B cell (primary cell): ENCODE results near the gene TMOD1. TPM values are rescaled to one million over a fixed set of nuclear protein-coding genes. Genes with fewer than 3 reads are reported as not detected.
"Not testable (repeated sequence)": the region's sequence is repeated elsewhere in the genome, so short reads cannot be mapped to it uniquely, and the experiment has no call there.

Experiments used
- ATAC-seq: fragments of 200-7000 bp; cut with Tn5 transposase; one replicate; pipeline ENCODE4 v1.10.0; 2021; ENCODE audit warnings: low read depth, mild to moderate bottlenecking, moderate number of reproducible peaks, moderate library complexity
- CTCF ChIA-PET: fragments of 350-600 bp; sonication (Branson Sonifier 250); formaldehyde crosslinking; loops from one replicate; lab custom pipeline; 2021; ENCODE audit warnings: antibody characterized with exemption, inconsistent platforms; lab: Charles Lee
- POLR2A ChIA-PET: fragments of 350-600 bp; sonication (Branson Sonifier 250); formaldehyde crosslinking; loops from one replicate; lab custom pipeline; 2021; ENCODE audit warnings: antibody characterized with exemption; lab: Charles Lee
- DNase-seq: peaks from one replicate; pipeline ENCODE4 v3.0.0; 2013
- H2AFZ ChIP-seq: 2 replicates; pipeline ENCODE4 v1.6.1; 2012; ENCODE audit warnings: mild to moderate bottlenecking, low read depth, low read length; ENCODE audit not compliant: insufficient read depth, poor library complexity, severe bottlenecking
- H3K27ac ChIP-seq, 2 donors: 1 replicate in 1 of 2; 2 replicates in 1 of 2; pipeline ENCODE4 v1.5.1; 2012 to 2013; ENCODE audit warnings: low read length in 2 of 2, mild to moderate bottlenecking in 2 of 2, moderate library complexity in 1 of 2
- H3K27me3 ChIP-seq, 4 experiments: fragments of 200-600 bp in 1 of 4; sonication (generic) in 1 of 4; replicated peaks in 1 of 4; 1 replicate in 2 of 4; 2 replicates in 2 of 4; pipeline versions ENCODE4 v1.6.1 to v1.7.0; 2013 to 2016; ENCODE audit warnings: low read length in 3 of 4, mild to moderate bottlenecking in 2 of 4, mixed read lengths in 1 of 4, moderate library complexity in 1 of 4; ENCODE audit not compliant: insufficient read depth in 4 of 4, control insufficient read depth in 3 of 4; ENCODE audit errors: control extremely low read depth in 1 of 4
- H3K36me3 ChIP-seq, 2 experiments: replicated peaks in 1 of 2; 1 replicate in 1 of 2; 2 replicates in 1 of 2; pipeline versions ENCODE4 v1.6.1 to v1.7.1; 2013; ENCODE audit warnings: low read length in 1 of 2; ENCODE audit not compliant: insufficient read depth in 2 of 2, control insufficient read depth in 1 of 2; ENCODE audit errors: control extremely low read depth in 1 of 2, extremely low read depth in 1 of 2
- H3K4me1 ChIP-seq, 2 donors: fragments of 200-600 bp in 1 of 2; sonication (generic) in 1 of 2; 1 replicate in 1 of 2; 2 replicates in 1 of 2; pipeline versions ENCODE4 v1.5.1 to v1.6.1; 2013 to 2017; ENCODE audit warnings: low read length in 2 of 2; ENCODE audit not compliant: control insufficient read depth in 2 of 2, insufficient read depth in 2 of 2
- H3K4me2 ChIP-seq: replicated peaks from 2 replicates; pipeline ENCODE3; 2012; ENCODE audit warnings: mild to moderate bottlenecking, low read depth, low read length; ENCODE audit not compliant: poor library complexity, severe bottlenecking
- H3K4me3 ChIP-seq, 5 experiments: fragments of 200-600 bp in 1 of 5; sonication (generic) in 1 of 5; 1 replicate in 3 of 5; 2 replicates in 2 of 5; pipeline versions ENCODE4 v1.5.1 to v1.7.0; 2011 to 2016; ENCODE audit warnings: low read length in 4 of 5, mild to moderate bottlenecking in 4 of 5, low read depth in 2 of 5, control low read depth in 1 of 5, moderate library complexity in 1 of 5; ENCODE audit not compliant: insufficient read depth in 1 of 5; ENCODE audit errors: control extremely low read depth in 1 of 5, extremely low read depth in 1 of 5
- H3K79me2 ChIP-seq: fragments of 200-600 bp; sonication (generic); one replicate; pipeline ENCODE4 v1.6.0; 2016; ENCODE audit warnings: low read length; ENCODE audit not compliant: control insufficient read depth, insufficient read depth
- H3K9ac ChIP-seq: fragments of 200-600 bp; sonication (generic); 2 replicates; pipeline ENCODE4 v1.6.1; 2017; ENCODE audit warnings: mild to moderate bottlenecking, low read length, moderate library complexity
- H3K9me3 ChIP-seq, 3 donors: one replicate each; pipeline versions ENCODE4 v1.6.1 to v1.7.1; 2013; ENCODE audit warnings: low read length in 2 of 3; ENCODE audit not compliant: control insufficient read depth in 2 of 3, insufficient read depth in 1 of 3; ENCODE audit errors: control extremely low read depth in 1 of 3
- H4K20me1 ChIP-seq: 2 replicates; pipeline ENCODE4 v1.6.0; 2012; ENCODE audit warnings: mild to moderate bottlenecking, low read length; ENCODE audit not compliant: insufficient read depth, control insufficient read depth, poor library complexity, severe bottlenecking
- H3K27ac Mint-ChIP-seq: one replicate; pipeline ENCODE4 v1.8.0; 2021; ENCODE audit warnings: mixed read lengths
- H3K27me3 Mint-ChIP-seq: one replicate; pipeline ENCODE4 v1.8.0; 2021; ENCODE audit warnings: mixed read lengths
- H3K4me1 Mint-ChIP-seq: one replicate; pipeline ENCODE4 v1.8.0; 2021; ENCODE audit warnings: mixed read lengths
- H3K4me3 Mint-ChIP-seq: one replicate; pipeline ENCODE4 v1.8.0; 2021; ENCODE audit warnings: mixed read lengths
- H3K9me3 Mint-ChIP-seq: one replicate; pipeline ENCODE4 v1.8.0; 2022; ENCODE audit warnings: mixed read lengths; ENCODE audit not compliant: insufficient read depth
- WGBS: methylation state at CpG from one replicate; pipeline ENCODE4 v1.1.5; 2013; ENCODE audit warnings: missing lambda C conversion rate; ENCODE audit not compliant: insufficient coverage; 5-methylcytosine and 5-hydroxymethylcytosine counted together
- intact Hi-C: fragments of 100-400 bp; cut with micrococcal nuclease; formaldehyde crosslinking; loops from one replicate; pipeline ENCODE4 v1.10.0; 2022
- polyA plus RNA-seq: library from polyadenylated mRNA; depleted of rRNA; stranded (reverse); fragments of >200 nt; gene quantifications from 2 replicates; pipeline ENCODE4 v1.2.3, GENCODE V29; 2012
- total RNA-seq, 2 donors: library from RNA; stranded (reverse); fragments of 120-200 nt in 1 of 2; gene quantifications; 1 replicate in 1 of 2; 2 replicates in 1 of 2; pipeline versions ENCODE4 v1.2.3 to v1.2.4, GENCODE V29; 2013 to 2022

TMOD1 gene
- total and polyA plus RNA-seq, 2 donors (not counting 1 experiment from before 2014, with no cell fraction given), result 0.30 to 2.5 TPM

GRCh38 chr9:97497558-97498375, 3.7 kb upstream of the TMOD1 start:
- H3K27ac ChIP-seq, H3K9me3 Mint-ChIP-seq, ATAC-seq, H3K4me2 ChIP-seq, H3K4me3 Mint-ChIP-seq, POLR2A ChIA-PET, H3K9me3 ChIP-seq, H3K9ac ChIP-seq, H2AFZ ChIP-seq, DNase-seq, H3K27ac Mint-ChIP-seq, H3K4me3 ChIP-seq, H3K79me2 ChIP-seq, intact Hi-C loops, H4K20me1 ChIP-seq: not testable (repeated sequence)
- peaks cover 12 to 15% of the 10 kb centered on the region in 2 donors for H3K4me1 ChIP-seq
- H3K36me3 ChIP-seq, result peaks cover 2 to 12% of the 10 kb centered on the region in 2 experiments
- over 99% methylated on average over 21 of the region's 36 CpGs for WGBS
- Mint-ChIP-seq H3K4me1 (peaks cover 15% of the 10 kb centered on the region), H3K27me3 (peaks cover 19% of the 10 kb centered on the region)
- H3K27me3 ChIP-seq, result peaks cover 0 to 18% (median 8%) of the 10 kb centered on the region in 4 experiments
- CTCF ChIA-PET, result interaction anchor here (1.4 kb wide), 1 partner anchor 17 kb away, joined by 3 read pairs; no protein-coding TSS in a partner anchor

GRCh38 chr9:97498846-97499245, 2.6 kb upstream of the TMOD1 start:
- ATAC-seq, CTCF ChIA-PET, H3K9me3 ChIP-seq, H3K27ac Mint-ChIP-seq, H3K4me3 ChIP-seq, H3K4me2 ChIP-seq, H3K4me3 Mint-ChIP-seq, H3K9ac ChIP-seq, DNase-seq, H3K27ac ChIP-seq, intact Hi-C loops, H3K9me3 Mint-ChIP-seq, H4K20me1 ChIP-seq, H3K79me2 ChIP-seq, H2AFZ ChIP-seq: not testable (repeated sequence)
- Mint-ChIP-seq H3K4me1 (peaks cover 21% of the 10 kb centered on the region), H3K27me3 (peaks cover 30% of the 10 kb centered on the region)
- POLR2A ChIA-PET, result interaction anchor here (0.7 kb wide), 1 partner anchor 26 kb away, joined by 4 read pairs; no protein-coding TSS in a partner anchor
- 92% methylated on average over 2 of the region's 5 CpGs for WGBS
- Histone ChIP-seq H3K27me3 (peaks cover 0 to 29% (median 17%) of the 10 kb centered on the region in 4 experiments), H3K4me1 (peaks cover 16 to 20% of the 10 kb centered on the region in 2 donors), H3K36me3 (peaks cover 2 to 10% of the 10 kb centered on the region in 2 experiments)
